ENCODE data around the gene KCNJ8.

KCNJ8 gene

DNA sequence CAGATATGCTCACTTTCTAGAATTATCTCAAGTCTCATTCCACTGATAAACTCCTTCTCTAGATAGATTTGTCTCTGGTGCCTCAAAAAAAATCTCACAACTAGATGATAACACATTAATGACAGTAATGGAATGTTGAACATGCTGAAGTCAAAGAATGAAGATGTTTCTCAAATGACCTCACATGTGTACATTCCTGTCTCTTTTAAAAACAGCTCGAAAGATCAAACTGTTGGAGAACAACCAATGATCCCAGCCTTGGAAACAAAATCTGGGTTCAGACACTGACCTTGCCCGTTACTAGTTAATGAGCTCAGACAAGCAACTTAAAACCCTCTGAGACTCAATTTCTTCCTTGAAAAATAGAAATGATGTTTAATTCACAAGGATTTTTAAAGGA is 44.7 kb upstream of the KCNJ8 start:
- TF ChIP-seq CTCF (IDR thresholded peaks at IDR 0.05; ENCODE audit: borderline replicate concordance, extremely low read depth, low read length, poor library complexity, severe bottlenecking) (no peak), EZH2 (IDR thresholded peaks at IDR 0.05; ENCODE audit: borderline replicate concordance, low read depth, low read length, severe bottlenecking) (no peak)
- no peak overlapping the region for H3K4me2 ChIP-seq (ENCODE audit: insufficient read depth, low read length)
- H3K27me3 ChIP-seq (ENCODE audit: insufficient read depth, low read length, poor library complexity): peaks cover 5% of the 10 kb centered on the region
- no peak overlapping the region for H3K27ac ChIP-seq (ENCODE audit: low read length)
- no peak for DNase-seq
- H3K9me3 ChIP-seq (ENCODE audit: insufficient read depth, low read length, severe bottlenecking): no peaks in the 10 kb centered on the region
- H2AFZ ChIP-seq (ENCODE audit: low read depth, low read length): no peak overlapping the region
- H3K36me3 ChIP-seq (ENCODE audit: insufficient read depth, low read length): no peaks in the 10 kb centered on the region
- H3K4me1 ChIP-seq (ENCODE audit: insufficient read depth, low read length): no peaks in the 10 kb centered on the region
- H3K4me3 ChIP-seq (ENCODE audit: low read depth in 1 of 2, low read length in 2 of 2): no peak overlapping the region
- H3K79me2 ChIP-seq (ENCODE audit: insufficient read depth, low read length): no peaks in the 10 kb centered on the region
- H4K20me1 ChIP-seq (ENCODE audit: insufficient read depth, low read length): no peaks in the 10 kb centered on the region
- H3K9ac ChIP-seq (ENCODE audit: low read depth, low read length): no peak overlapping the region
- ATAC-seq (ENCODE audit: insufficient read depth, low read depth): no peak

DNA sequence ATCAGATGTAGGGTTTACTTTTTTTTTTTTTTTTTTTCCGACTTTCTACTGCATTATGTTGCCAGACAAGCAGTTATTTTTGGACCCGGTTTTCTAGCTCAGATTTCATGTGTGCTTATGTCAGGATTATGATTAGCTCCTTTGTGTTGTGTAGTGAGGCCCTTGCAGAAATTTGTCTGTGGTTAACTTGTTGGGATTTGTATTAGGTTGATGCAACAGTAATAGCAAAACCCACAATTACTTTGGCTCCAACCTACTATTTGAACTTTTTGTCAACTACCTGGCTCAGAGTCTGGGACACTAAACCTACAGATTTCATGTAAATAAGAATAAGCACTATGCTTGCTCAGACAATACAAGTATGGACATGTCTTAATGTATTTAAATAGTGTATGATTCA is 44.1 kb upstream of the KCNJ8 start:
- Histone ChIP-seq H3K79me2 (ENCODE audit: insufficient read depth, low read length) (no peaks in the 10 kb centered on the region), H4K20me1 (ENCODE audit: insufficient read depth, low read length) (no peaks in the 10 kb centered on the region), H3K9me3 (ENCODE audit: insufficient read depth, low read length, severe bottlenecking) (no peaks in the 10 kb centered on the region), H3K4me3 (ENCODE audit: low read depth in 1 of 2, low read length in 2 of 2) (no peak overlapping the region), H3K36me3 (ENCODE audit: insufficient read depth, low read length) (no peaks in the 10 kb centered on the region), H2AFZ (ENCODE audit: low read depth, low read length) (no peak overlapping the region), H3K4me1 (ENCODE audit: insufficient read depth, low read length) (no peaks in the 10 kb centered on the region), H3K27ac (ENCODE audit: low read length) (no peak overlapping the region), H3K9ac (ENCODE audit: low read depth, low read length) (no peak overlapping the region), H3K4me2 (ENCODE audit: insufficient read depth, low read length) (no peak overlapping the region), H3K27me3 (ENCODE audit: insufficient read depth, low read length, poor library complexity) (peaks cover 5% of the 10 kb centered on the region)
- TF ChIP-seq CTCF (IDR thresholded peaks at IDR 0.05; ENCODE audit: borderline replicate concordance, extremely low read depth, low read length, poor library complexity, severe bottlenecking) (no peak), EZH2 (IDR thresholded peaks at IDR 0.05; ENCODE audit: borderline replicate concordance, low read depth, low read length, severe bottlenecking) (no peak)
- ATAC-seq (ENCODE audit: insufficient read depth, low read depth): no peak
- no peak for DNase-seq

- H3K9me3 ChIP-seq (ENCODE audit: insufficient read depth, low read length, severe bottlenecking): no peaks in the 10 kb centered on the region
- no peaks in the 10 kb centered on the region for H3K36me3 ChIP-seq (ENCODE audit: insufficient read depth, low read length)
- H3K9ac ChIP-seq (ENCODE audit: low read depth, low read length): no peak overlapping the region
- H2AFZ ChIP-seq (ENCODE audit: low read depth, low read length): no peak overlapping the region
- H3K4me2 ChIP-seq (ENCODE audit: insufficient read depth, low read length): no peak overlapping the region
- no peak for DNase-seq
- no peaks in the 10 kb centered on the region for H4K20me1 ChIP-seq (ENCODE audit: insufficient read depth, low read length)
- H3K4me1 ChIP-seq (ENCODE audit: insufficient read depth, low read length): no peaks in the 10 kb centered on the region
- H3K79me2 ChIP-seq (ENCODE audit: insufficient read depth, low read length): no peaks in the 10 kb centered on the region
- H3K4me3 ChIP-seq (ENCODE audit: low read depth in 1 of 2, low read length in 2 of 2): no peak overlapping the region
- ATAC-seq (ENCODE audit: insufficient read depth, low read depth): no peak
- H3K27me3 ChIP-seq (ENCODE audit: insufficient read depth, low read length, poor library complexity): peaks cover under 1% of the 10 kb centered on the region
- TF ChIP-seq EZH2 (IDR thresholded peaks at IDR 0.05; ENCODE audit: borderline replicate concordance, low read depth, low read length, severe bottlenecking): no peak
- TF ChIP-seq CTCF (IDR thresholded peaks at IDR 0.05; ENCODE audit: borderline replicate concordance, extremely low read depth, low read length, poor library complexity, severe bottlenecking): no peak
- H3K27ac ChIP-seq (ENCODE audit: low read length): no peak overlapping the region
Observed at GRCh38 chr12:21815306-21816062, 41.0 kb upstream of the KCNJ8 start.
